Peyer's patch (tissue), 4 donors: ENCODE data around the gene CYP27B1.

Experiments used
- POLR2A ChIP-seq, 2 donors: fragments of 450-650 bp; IDR thresholded peaks; one replicate each; pipeline ENCODE4 v1.5.1; 2017; ENCODE audit warnings: antibody characterized with exemption in 2 of 2, mild to moderate bottlenecking in 2 of 2, moderate library complexity in 2 of 2
- TF ChIP-seq, protein P1 (sequence below), 6 experiments: fragments of 450-650 bp in 4 of 6; fragments of 200-600 bp in 2 of 6; sonication (generic) in 1 of 6; IDR thresholded peaks; one replicate each; pipeline ENCODE4 v1.5.1; 2017 to 2019; ENCODE audit warnings: antibody characterized with exemption in 6 of 6, mild to moderate bottlenecking in 3 of 6, moderate library complexity in 1 of 6

DNA sequence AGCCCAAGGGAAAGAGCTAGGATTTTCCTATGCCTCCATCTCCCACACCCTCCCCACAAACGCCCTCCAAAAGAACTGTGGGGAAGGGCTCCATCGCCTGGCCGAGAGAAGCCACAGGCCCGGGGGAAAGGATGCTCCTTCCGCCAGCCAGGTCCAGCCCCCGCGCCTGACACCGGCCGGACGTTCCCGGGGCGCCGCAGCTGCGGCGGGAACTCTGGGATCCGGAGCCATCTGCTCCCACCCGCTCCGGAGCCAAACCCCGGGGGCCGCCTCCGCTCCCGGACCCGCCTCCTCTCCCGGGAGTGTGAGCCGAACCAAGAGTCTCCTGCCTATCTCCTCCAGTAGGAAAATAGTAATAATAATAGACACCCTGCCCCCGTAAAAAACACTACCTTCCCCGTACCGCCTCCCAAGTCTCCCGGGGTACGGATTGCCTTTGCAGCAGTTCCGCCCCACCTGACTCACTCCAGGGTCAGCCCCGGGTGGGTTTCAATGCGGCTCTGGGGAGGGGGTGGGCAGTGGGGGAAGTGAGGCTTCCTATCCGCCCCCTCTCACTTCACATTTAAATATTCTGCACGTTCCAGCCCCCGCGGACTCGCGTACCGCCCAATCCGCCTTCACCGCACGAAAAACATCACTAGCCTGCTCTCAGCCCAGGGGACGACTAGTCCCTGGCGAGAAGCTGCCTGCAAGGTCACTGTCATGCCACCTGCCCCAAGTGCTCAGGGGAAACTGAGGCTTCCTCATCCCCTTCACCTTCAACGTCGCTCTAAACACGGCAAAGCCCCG is 30.7 kb downstream of the CYP27B1 start:
- TF ChIP-seq, protein P1, sequence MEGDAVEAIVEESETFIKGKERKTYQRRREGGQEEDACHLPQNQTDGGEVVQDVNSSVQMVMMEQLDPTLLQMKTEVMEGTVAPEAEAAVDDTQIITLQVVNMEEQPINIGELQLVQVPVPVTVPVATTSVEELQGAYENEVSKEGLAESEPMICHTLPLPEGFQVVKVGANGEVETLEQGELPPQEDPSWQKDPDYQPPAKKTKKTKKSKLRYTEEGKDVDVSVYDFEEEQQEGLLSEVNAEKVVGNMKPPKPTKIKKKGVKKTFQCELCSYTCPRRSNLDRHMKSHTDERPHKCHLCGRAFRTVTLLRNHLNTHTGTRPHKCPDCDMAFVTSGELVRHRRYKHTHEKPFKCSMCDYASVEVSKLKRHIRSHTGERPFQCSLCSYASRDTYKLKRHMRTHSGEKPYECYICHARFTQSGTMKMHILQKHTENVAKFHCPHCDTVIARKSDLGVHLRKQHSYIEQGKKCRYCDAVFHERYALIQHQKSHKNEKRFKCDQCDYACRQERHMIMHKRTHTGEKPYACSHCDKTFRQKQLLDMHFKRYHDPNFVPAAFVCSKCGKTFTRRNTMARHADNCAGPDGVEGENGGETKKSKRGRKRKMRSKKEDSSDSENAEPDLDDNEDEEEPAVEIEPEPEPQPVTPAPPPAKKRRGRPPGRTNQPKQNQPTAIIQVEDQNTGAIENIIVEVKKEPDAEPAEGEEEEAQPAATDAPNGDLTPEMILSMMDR (IDR thresholded peaks at IDR 0.05), result no peak
- no peak for TF ChIP-seq POLR2A (IDR thresholded peaks at IDR 0.05)
